Lung (tissue), 12 donors: Measurements from ENCODE around the gene TTC32. TPM values are rescaled to one million over a fixed set of nuclear protein-coding genes. Genes with fewer than 3 reads are reported as not detected.

ENCODE experiments used
- ATAC-seq: fragments of 200-7000 bp; cut with Tn5 transposase; one replicate; pipeline ENCODE4 v1.9.1; 2020; ENCODE audit warnings: moderate number of reproducible peaks; ENCODE audit not compliant: insufficient read depth, low FRiP score
- DNase-seq, 3 donors: peaks; one replicate each; pipeline ENCODE4 v3.0.0-alpha.2; 2013 to 2017
- H3K27ac ChIP-seq, 2 donors: one replicate each; pipeline ENCODE4 v1.5.1; 2013; ENCODE audit warnings: mild to moderate bottlenecking in 2 of 2, moderate library complexity in 2 of 2, control low read depth in 1 of 2, inconsistent platforms in 1 of 2, low read depth in 1 of 2, low read length in 1 of 2
- H3K27me3 ChIP-seq, 3 donors: one replicate each; pipeline ENCODE4 v1.5.1; 2013; ENCODE audit warnings: low read length in 2 of 3; ENCODE audit not compliant: control insufficient read depth in 3 of 3, insufficient read depth in 3 of 3
- H3K36me3 ChIP-seq, 4 donors: one replicate each; pipeline ENCODE4 v1.5.1; 2013; ENCODE audit warnings: low read length in 4 of 4, mild to moderate bottlenecking in 1 of 4, moderate library complexity in 1 of 4; ENCODE audit not compliant: control insufficient read depth in 4 of 4, insufficient read depth in 4 of 4
- H3K4me1 ChIP-seq, 5 donors: one replicate each; pipeline ENCODE4 v1.5.1; 2013; ENCODE audit warnings: low read length in 5 of 5, mild to moderate bottlenecking in 2 of 5, moderate library complexity in 1 of 5; ENCODE audit not compliant: control insufficient read depth in 5 of 5, insufficient read depth in 5 of 5
- H3K4me3 ChIP-seq: one replicate; pipeline ENCODE4 v1.5.1; 2013; ENCODE audit warnings: mild to moderate bottlenecking, control low read depth, moderate library complexity
- H3K9ac ChIP-seq, 2 donors: one replicate each; pipeline ENCODE4 v1.5.1; 2013; ENCODE audit warnings: low read length in 2 of 2, control low read depth in 1 of 2; ENCODE audit not compliant: insufficient read depth in 1 of 2
- H3K9me3 ChIP-seq, 4 donors: one replicate each; pipeline ENCODE4 v1.5.1; 2013; ENCODE audit warnings: low read length in 3 of 4, mild to moderate bottlenecking in 1 of 4, moderate library complexity in 1 of 4; ENCODE audit not compliant: control insufficient read depth in 4 of 4, insufficient read depth in 3 of 4
- CTCF ChIP-seq: IDR thresholded peaks from 2 replicates; pipeline ENCODE4 v1.5.1; 2012; ENCODE audit warnings: mild to moderate bottlenecking; ENCODE audit errors: control extremely low read depth, extremely low read depth
- WGBS, 2 donors: extraction: QIAGEN DNeasy Blood & Tissue Kit; methylation state at CpG; one replicate each; pipeline ENCODE4 v1.1.7; 2013; 5-methylcytosine and 5-hydroxymethylcytosine counted together
- polyA plus RNA-seq, 2 donors: library from polyadenylated mRNA; stranded (reverse); fragments of 200-250 nt; gene quantifications; one replicate each; pipeline ENCODE4 v1.2.1, GENCODE V29; 2013
- total RNA-seq, 2 donors: library from RNA; depleted of rRNA in 1 of 2; stranded (reverse); fragments of >200 nt in 1 of 2; gene quantifications; one replicate each; pipeline ENCODE4 v1.2.1, GENCODE V29; 2014 to 2021
- donor health status: control.
- donor health status: control.
- donor health status: Bipolar disorder and iron deficiency.
- donor health status: healthy.
- donor health status: DM: yes; HTN: yes; CAD: no.

TTC32 gene
- total and polyA plus RNA-seq, 4 donors, result 11.5 to 47.3 (median 16.2) TPM

- Histone ChIP-seq H3K9ac (no peak overlapping the region), H3K27me3 (no peaks in the 10 kb centered on the region), H3K36me3 (no peaks in the 10 kb centered on the region), H3K27ac (no peak overlapping the region), H3K9me3 (no peaks in the 10 kb centered on the region), H3K4me1 (peaks cover 0 to 25% (median 1%) of the 10 kb centered on the region in 5 donors), H3K4me3 (no peak overlapping the region)
- ATAC-seq (no peak), DNase-seq (no peak)
- WGBS, 2 donors, result 67 to 74% methylated on average over 6 of the region's 6 CpGs
- TF ChIP-seq CTCF, result no peak
Measured at GRCh38 chr2:19860022-19860421, 41.8 kb downstream of the TTC32 start.

GRCh38 chr2:19859565-19859964, 42.2 kb downstream of the TTC32 start:
- no peak overlapping the region for H3K27ac ChIP-seq
- 84 to 87% methylated on average over 11 of the region's 11 CpGs for WGBS, 2 donors

GRCh38 chr2:19857806-19858205, 44.0 kb downstream of the TTC32 start:
- Histone ChIP-seq H3K4me3 (no peak overlapping the region), H3K27ac (no peak overlapping the region)
- no peak for DNase-seq

More at GRCh38 chr2:19859565-19859964, 42.2 kb downstream of the TTC32 start:
- H3K36me3 ChIP-seq, result no peaks in the 10 kb centered on the region
- ATAC-seq (no peak), DNase-seq (peak in 1 of 3 donors; percentile 46)
- H3K4me3 ChIP-seq, result no peak overlapping the region
- no peak overlapping the region for H3K9ac ChIP-seq
- TF ChIP-seq CTCF, result no peak
- no peaks in the 10 kb centered on the region for H3K9me3 ChIP-seq
- H3K4me1 ChIP-seq, result peaks cover 0 to 25% (median 1%) of the 10 kb centered on the region in 5 donors
- H3K27me3 ChIP-seq, result no peaks in the 10 kb centered on the region

More at GRCh38 chr2:19857806-19858205, 44.0 kb downstream of the TTC32 start:
- ATAC-seq, result no peak
- 93 to 94% methylated on average over 15 of the region's 15 CpGs for whole genome bisulfite sequencing, 2 donors
- peaks cover 0 to 19% (median 0%) of the 10 kb centered on the region in 5 donors for H3K4me1 ChIP-seq
- no peaks in the 10 kb centered on the region for H3K36me3 ChIP-seq
- H3K9me3 ChIP-seq, result no peaks in the 10 kb centered on the region
- H3K9ac ChIP-seq, result no peak overlapping the region
- TF ChIP-seq CTCF, result no peak
- H3K27me3 ChIP-seq, result no peaks in the 10 kb centered on the region
